NCI-H82 treated with DMSO at 0.1 percent for 48 hours (cell line): Measurements from ENCODE around the gene TBC1D22A.

ENCODE experiments used
- DNase-seq: peaks from one replicate; lab custom pipeline; 2025; ENCODE audit not compliant: unreplicated experiment; lab: John Stamatoyannopoulos, UW

The TBC1D22A gene

GRCh38 chr22:46983046-46983445 lies 220.6 kb downstream of the TBC1D22A start:
- DNase-seq = no peak

DNA sequence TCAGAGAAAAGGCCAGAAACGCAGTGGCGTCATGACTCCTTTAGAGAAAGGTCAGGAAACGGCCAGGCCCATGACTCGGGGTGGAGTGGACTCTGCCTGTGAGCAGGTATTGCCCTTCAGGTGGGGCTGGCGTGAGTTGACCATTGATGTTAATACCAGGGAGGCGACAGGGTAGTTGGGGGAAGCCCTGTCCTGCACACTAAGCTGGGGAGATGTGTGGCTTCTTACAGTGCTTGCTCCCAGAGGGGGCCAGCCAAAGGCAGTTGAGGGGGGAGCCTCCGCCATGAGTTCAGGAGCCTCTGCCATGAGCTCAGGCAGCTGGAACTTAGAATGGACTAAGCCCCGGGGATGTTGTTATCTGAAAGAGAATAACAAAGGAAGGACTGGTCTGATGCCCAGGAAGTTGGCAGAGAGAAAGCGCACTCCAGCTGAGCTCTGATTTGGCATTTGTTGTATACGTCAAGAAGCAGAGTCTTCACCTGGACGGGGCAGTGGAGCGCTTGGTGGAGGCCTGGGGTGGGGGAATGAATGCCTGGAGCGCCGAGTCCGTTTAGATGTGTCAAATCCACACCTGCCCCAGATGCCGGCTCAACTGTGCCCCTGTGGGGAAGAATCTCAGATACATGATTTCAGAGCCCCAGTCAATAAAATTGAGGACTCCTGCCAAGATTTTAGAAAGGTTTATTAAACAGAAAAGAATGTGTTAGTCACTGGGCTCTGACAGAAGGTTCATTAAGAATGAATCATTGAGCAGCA lies 222.5 kb downstream of the TBC1D22A start:
- DNase-seq = no peak

DNA sequence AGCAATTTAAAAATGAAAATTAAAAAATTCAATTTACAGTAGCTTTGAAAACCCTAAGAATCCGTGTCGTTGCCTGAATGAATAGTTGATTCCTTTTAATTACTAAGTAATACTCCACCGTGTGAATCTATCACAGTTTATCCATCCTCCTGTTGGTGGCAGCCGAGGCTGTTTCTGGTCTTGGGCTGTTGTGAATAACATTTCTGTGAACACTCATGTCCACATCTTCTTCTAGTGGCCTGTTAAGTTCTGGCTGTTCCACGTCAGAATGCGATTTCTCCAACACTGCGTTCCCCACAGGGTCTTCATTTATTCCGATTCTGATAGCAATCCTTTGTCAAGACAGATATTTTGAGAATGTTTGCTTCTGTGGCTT lies 223.0 kb downstream of the TBC1D22A start:
- DNase-seq = no peak

DNA sequence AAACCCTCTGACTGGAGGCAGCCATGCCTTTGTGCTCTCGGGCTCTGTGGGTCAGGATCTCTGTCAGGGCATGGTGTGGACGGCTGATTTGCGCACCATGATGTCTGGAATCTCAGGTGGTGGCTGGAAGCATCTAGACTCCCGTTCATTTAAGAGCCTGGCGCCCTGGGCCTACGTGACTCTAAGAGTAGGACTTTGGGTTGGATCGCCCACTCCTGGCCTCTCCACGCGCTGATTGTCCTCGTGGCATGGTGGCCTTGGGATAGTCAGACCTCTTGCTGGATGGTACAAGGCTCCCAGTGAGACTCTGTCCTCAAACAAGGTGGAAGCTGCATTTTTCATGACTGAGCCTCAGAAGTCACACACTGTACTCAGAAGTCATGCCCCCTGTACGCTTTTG lies 224.3 kb downstream of the TBC1D22A start:
- DNase-seq = no peak

DNA sequence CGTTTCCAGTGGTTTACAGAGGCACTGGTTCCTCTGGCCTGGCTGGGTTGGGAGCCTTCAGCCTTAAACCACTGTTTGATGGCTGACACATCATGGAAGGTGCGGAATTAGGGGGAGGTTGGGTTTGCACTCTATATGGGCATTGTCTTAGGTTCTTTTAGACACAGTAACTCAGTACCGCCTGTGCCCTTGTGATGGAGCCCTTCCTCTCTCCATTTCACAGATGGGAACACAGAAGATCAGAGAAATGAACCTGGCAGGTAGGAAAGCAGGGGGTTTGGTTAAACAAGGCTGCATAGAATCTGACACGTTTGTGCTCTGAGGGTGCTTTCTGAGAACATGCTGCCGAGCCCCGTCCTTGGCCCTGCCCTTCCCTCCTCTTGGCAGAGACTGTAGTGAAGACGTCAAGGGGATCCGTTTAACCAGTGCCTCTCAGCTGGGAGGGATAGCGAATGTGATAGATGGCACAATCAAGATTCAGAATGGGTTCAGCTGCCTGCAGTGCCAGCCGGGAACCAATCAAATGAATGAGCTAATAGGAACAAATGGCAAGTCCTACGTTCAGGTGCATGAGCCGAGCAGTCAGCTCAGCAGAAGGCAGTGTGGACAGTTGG lies 228.6 kb downstream of the TBC1D22A start:
- DNase-seq = no peak

GRCh38 chr22:46991666-46992065 lies 229.2 kb downstream of the TBC1D22A start:
- no peak for DNase-seq

DNA sequence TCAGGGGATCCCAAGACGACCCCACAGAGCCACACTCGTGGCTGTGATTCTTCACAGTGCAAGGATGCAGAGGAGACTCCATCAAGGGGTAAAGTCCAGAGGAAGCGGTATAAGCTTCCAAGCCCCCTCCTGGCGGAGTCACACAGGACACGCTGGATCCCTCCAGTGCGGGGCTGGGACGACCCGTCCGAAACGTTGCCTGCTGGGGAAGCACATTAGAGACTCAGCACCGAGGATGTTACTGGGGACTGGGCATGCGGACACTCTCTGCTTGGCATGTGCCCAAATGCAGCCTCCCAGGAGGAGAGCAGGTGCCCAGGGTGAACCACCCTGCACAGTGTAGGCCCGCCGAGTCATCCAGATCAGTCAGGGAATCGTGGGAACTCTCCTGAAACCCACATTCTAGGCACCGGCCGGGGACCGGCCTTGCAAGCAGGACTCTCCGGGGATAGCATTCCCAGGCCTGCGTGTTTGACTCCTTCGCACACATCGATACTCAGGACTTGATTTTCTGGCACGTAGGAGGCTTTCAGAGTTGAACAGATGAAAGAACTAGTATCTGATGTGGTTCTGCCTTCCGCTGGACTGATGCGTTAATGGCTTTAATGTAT lies 229.8 kb downstream of the TBC1D22A start:
- no peak for DNase-seq

DNA sequence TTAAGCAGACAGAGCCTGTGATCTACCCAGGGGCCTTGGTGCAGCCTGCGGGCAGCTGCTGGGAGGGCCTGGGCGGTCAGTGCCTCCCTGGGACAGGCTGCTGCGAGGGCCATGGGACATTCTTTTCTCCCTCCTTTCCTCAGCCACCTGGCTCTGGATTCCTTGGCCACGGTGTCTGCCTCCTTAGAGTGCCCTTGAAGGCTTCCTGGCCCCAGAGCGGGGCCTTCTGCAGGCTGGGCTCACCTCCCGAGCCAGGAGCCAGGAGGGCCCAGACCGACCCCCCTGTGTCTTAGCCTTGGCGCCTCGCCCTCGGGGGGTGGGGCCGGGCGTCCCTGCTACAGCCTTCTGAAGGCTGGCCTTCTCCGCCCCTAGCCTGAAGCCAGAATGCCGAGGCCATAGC lies 231.2 kb downstream of the TBC1D22A start:
- DNase-seq = no peak

DNA sequence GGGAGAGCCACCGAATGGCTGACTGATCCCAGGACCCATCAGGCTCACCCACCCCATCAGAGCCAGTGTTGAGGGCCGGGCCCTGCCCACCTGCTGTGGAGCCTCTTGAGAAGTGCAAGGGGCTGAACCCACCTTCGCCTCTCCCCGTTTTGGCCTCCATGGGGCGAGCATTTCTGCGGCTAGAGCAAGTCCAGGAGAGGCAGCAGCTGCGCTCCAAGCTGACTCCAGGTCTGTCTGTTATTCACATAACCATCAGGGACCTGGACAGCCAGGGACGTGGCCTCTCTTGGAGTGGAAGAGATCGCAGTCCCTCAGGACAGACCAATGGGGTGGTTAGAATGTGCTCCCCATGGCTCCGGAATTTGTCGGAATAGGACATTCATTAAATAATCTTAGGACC lies 231.8 kb downstream of the TBC1D22A start:
- no peak for DNase-seq

DNA sequence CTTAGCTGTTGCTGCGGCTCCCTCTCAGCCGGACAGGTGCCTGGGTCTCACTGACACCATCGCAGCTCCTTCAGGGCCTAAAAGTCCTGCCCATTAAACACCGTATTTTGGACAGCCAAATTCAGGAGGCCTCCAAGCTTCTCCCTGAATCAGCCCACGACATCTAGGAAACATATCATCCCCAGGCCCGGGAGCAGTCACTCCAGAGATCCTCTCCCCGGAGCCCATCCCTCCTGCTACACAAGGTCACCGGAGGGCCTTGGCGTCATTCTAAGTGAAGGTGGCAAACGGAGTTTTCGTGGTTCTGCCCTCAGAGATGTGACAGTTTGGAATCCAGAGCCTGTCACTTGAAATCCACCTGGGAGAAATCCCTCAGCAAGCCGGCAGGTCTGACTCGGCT lies 232.5 kb downstream of the TBC1D22A start:
- no peak for DNase-seq

DNA sequence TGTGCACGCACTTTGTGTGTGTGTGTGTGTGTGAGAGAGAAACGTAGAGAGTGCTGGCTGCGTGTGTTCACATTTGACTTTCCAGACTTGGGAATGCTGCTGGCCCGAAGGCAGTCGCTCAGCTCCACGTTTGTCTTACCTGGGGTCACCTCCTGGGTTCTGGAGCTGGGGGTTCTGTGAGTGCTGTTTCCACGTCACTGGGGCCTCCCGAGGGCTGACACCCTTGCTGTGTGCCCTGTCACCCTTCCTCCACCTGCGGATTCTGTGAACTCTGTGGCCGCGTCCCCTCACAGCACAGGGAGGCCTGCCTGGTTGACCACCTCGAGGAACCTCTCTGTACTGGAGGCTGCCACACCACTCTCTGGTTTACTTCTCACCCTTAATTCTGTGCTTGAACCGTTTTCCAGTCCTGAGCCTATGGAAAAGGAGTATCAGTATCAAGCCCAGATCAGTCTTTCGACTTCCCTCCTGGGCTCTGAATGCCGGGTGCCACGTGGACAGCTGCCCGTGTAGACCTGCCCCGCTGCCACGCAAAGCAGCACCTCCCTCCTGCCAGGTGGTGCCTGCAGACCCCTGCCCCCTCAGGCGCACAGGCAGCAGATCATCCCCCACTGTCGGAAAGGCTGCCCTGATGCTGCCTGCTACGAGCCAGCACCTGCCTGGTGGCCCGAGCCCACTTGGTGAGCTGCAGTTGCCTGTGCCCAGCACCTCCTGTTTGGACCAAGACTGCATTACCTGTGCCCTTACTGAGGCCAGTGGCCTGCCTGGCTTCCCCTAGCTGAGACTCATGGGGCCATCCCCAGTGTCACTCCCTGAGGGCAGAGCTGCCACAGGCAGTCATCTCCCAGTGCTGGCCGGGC lies 233.3 kb downstream of the TBC1D22A start:
- DNase-seq = no peak

GRCh38 chr22:46996595-46997310 lies 234.3 kb downstream of the TBC1D22A start:
- no peak for DNase-seq

DNA sequence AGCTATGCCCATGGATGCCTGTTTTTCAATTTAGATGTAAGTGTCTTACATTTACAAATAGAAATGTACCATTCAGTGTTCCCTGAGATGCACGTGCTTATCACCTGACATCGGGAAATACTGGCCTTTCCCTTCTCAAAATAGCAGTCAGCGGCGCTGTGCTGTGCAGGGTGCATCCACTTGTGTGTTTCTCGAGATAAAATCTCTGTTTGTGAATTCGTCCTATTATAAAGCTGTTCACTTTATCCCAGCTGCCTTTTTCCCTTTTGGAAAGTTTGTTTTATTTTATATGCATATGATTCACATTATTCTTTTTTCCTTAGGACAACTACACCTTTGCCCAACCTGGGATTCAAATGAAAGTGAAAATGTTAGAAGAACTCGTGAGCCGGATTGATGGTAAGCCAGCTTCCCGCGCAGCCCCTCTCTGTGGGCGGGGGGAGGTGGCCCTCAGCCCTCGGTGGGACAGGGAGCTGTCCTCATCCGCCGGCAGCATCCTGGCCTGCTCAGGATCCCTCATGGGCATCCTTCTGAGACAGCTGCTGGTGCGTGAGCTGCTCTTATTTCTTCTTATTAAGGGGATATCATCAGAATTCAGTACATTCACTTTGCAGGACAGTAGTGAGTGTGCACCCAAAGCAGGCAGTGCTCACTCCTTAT lies 235.0 kb downstream of the TBC1D22A start:
- no peak for DNase-seq

- DNase-seq = no peak
Measured at GRCh38 chr22:46998331-46998730, 235.9 kb downstream of the TBC1D22A start.

GRCh38 chr22:47000256-47000655 lies 237.8 kb downstream of the TBC1D22A start:
- no peak for DNase-seq

DNA sequence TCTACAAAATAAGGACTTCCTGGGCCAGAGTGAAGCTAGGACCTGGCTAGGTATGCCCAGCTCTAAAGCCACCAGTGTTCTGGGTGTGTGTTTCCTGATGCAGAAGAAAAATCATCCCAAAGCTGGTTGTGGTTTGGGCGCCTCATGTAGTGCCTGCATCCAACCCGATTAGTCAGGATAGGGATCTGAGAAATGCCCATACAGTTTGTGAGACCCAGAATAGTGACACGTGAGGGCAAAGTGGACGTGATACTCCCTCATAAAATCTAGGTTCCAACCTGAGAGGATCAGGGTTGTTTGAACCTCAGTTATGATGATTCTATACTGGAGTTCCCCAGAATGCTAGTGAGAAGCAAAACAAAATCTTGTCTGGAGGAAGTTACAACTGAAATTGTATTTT lies 238.4 kb downstream of the TBC1D22A start:
- no peak for DNase-seq

- no peak for DNase-seq
Measured at GRCh38 chr22:47001288-47001687, 238.8 kb downstream of the TBC1D22A start.

DNA sequence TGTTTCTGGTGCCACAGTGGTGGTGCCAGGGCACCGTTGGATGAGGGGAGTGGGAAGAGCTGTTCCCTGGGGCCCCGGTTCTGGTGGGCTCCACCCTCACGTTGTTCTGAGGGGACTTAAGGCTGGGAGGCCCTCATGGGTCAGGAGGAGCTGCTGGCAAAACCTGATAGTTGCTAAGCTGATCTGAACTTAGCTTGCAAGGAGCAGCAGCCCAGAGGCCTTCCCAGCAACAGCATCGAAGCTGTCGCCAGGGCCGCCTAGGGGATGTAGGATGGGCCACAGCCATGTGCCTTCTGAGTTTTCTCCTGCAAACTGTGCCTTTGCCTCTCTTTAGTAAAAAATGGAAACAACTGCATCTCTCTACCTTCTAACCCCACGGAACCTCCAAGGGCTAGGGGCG lies 240.2 kb downstream of the TBC1D22A start:
- no peak for DNase-seq

DNA sequence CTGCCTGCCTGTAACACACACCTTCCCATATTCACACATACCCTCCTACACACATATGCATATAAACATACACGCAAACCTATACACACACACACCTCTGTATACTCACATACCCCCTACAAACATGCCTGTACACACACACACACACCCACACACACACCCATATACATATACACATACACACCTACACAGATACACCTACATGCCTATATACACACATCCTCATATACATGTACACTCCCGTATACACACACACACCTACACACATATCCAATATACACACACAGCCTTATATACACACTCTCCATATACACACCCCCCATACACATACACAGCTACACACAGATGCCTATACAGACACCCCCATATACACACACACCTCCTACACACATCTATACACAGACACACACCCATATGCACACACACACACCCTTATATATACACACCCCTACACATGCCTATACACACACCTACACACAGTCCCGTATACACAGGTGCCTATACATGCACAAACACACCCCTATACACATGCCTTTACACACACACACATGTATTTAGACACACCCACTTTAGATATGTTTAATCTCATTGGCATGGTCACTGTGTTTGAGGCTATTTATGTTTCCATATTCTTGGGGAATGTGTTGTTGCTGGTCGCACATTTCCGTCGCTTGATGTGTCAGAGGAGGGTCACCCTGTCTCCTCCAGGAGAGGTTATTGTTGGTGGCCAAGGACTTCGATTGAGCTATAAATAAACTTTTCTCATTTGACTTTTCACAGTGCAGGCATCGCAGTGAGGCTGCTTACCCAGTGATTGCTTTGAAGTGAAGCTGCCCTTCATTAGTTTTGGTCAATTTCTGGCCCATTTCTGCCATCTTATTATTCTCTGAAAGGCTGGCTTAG lies 243.3 kb downstream of the TBC1D22A start:
- DNase-seq = no peak
